HepG2 (cell line): Measurements from ENCODE around the gene SSBP4. TPM values are rescaled to one million over a fixed set of nuclear protein-coding genes. Genes with fewer than 3 reads are reported as not detected.

Experiments
- ATAC-seq: fragments of 200-7000 bp; cut with Tn5 transposase; 3 replicates; pipeline ENCODE4 v1.9.1; 2020; ENCODE audit warnings: mild to moderate bottlenecking, moderate library complexity
- BruUV-seq: library from RNA; stranded (reverse); fragments of 400-500 nt; replicated peaks from 2 replicates; lab custom pipeline; 2021; lab: Mats Ljungman, UMichigan
- CTCF ChIA-PET: fragments of 300-600 bp; formaldehyde crosslinking; extraction: SDS; loops from one replicate; lab custom pipeline; 2021; ENCODE audit warnings: low total read pairs, inconsistent platforms, low intra/inter-chr PET ratio; lab: Yijun Ruan, JAX
- POLR2A ChIA-PET: fragments of 350-600 bp; sonication (Branson Sonifier 250); formaldehyde crosslinking; loops from one replicate; lab custom pipeline; 2020; ENCODE audit warnings: antibody characterized with exemption, inconsistent platforms; lab: Yijun Ruan, JAX
- DNase-seq: peaks from one replicate; pipeline ENCODE4 v3.0.0-alpha.2; 2015; ENCODE audit warnings: low spot score
- FAIRE-seq: peaks from 3 replicates; lab custom pipeline; 2011; peaks lifted over from hg19 to GRCh38; lab: Jason Lieb, UNC
- H2AFZ ChIP-seq: one replicate; pipeline ENCODE4 v1.6.1; 2011; ENCODE audit warnings: low read length, inconsistent platforms
- H3K27ac ChIP-seq: fragments of 300-600 bp; 3 replicates; pipeline ENCODE4 v1.8.0; 2011; ENCODE audit warnings: mixed run types, mild to moderate bottlenecking, mixed read lengths, low read length, inconsistent platforms; ENCODE audit not compliant: insufficient read depth; ENCODE audit errors: extremely low read length
- H3K27me3 ChIP-seq, 2 experiments: fragments of 200-600 bp in 1 of 2; 2 replicates in 1 of 2; 3 replicates in 1 of 2; pipeline versions ENCODE4 v1.6.0 to v1.8.0; 2011; ENCODE audit warnings: low read length in 2 of 2, mild to moderate bottlenecking in 2 of 2, moderate library complexity in 2 of 2, inconsistent platforms in 1 of 2; ENCODE audit not compliant: insufficient read depth in 2 of 2, control insufficient read depth in 1 of 2
- H3K36me3 ChIP-seq, 2 experiments: fragments of 200-600 bp in 1 of 2; replicated peaks in 1 of 2; 2 replicates in 1 of 2; 3 replicates in 1 of 2; pipeline versions ENCODE4 v1.5.1 to v1.8.0; 2011; ENCODE audit warnings: low read length in 2 of 2, inconsistent platforms in 1 of 2; ENCODE audit not compliant: insufficient read depth in 2 of 2, control insufficient read depth in 1 of 2
- H3K4me1 ChIP-seq: 2 replicates; pipeline ENCODE4 v1.5.1; 2012; ENCODE audit warnings: low read length, inconsistent platforms; ENCODE audit not compliant: insufficient read depth
- H3K4me2 ChIP-seq: 2 replicates; pipeline ENCODE4 v1.6.0; 2011; ENCODE audit warnings: low read depth, low read length, inconsistent platforms
- H3K4me3 ChIP-seq, 3 experiments: fragments of 200-600 bp in 1 of 3; sonication (generic), shearing (Covaris generic) in 1 of 3; replicated peaks in 1 of 3; 2 replicates each; pipeline ENCODE4 v1.5.1; 2011 to 2016; ENCODE audit warnings: low read length in 3 of 3, inconsistent platforms in 2 of 3, low read depth in 2 of 3, mild to moderate bottlenecking in 2 of 3, control low read depth in 1 of 3, mixed read lengths in 1 of 3; ENCODE audit not compliant: insufficient read depth in 1 of 3
- H3K79me2 ChIP-seq: one replicate; pipeline ENCODE4 v1.6.1; 2011; ENCODE audit warnings: low read length, inconsistent platforms; ENCODE audit not compliant: insufficient read depth
- H3K9ac ChIP-seq: 2 replicates; pipeline ENCODE4 v1.6.0; 2011; ENCODE audit warnings: mild to moderate bottlenecking, low read depth, low read length, inconsistent platforms; ENCODE audit not compliant: insufficient read depth
- H3K9me3 ChIP-seq: 2 replicates; pipeline ENCODE4 v1.5.1; 2012; ENCODE audit warnings: mild to moderate bottlenecking, low read length
- H4K20me1 ChIP-seq: 2 replicates; pipeline ENCODE4 v1.6.0; 2011; ENCODE audit warnings: inconsistent platforms, mild to moderate bottlenecking, low read length, moderate library complexity; ENCODE audit not compliant: insufficient read depth
- FOXK1 ChIP-seq: sonication (generic); formaldehyde crosslinking; IDR thresholded peaks from 2 replicates; pipeline ENCODE4 v1.4.0; 2020; ENCODE audit warnings: low read depth, missing genetic modification reagents, borderline replicate concordance
- RORA ChIP-seq: sonication (generic); formaldehyde crosslinking; IDR thresholded peaks from 2 replicates; pipeline ENCODE4 v1.5.0; 2020; ENCODE audit warnings: mild to moderate bottlenecking, missing genetic modification reagents, moderate library complexity
- SRSF4 ChIP-seq: fragments of 200-400 bp; formaldehyde crosslinking; IDR thresholded peaks from one replicate; pipeline ENCODE4 v1.6.1; 2018; ENCODE audit warnings: mild to moderate bottlenecking, low read depth, low read length, moderate library complexity; ENCODE audit not compliant: poor library complexity, severe bottlenecking
- U2AF2 ChIP-seq: fragments of 200-400 bp; formaldehyde crosslinking; IDR thresholded peaks from 2 replicates; pipeline ENCODE4 v1.6.1; 2017; ENCODE audit warnings: low read depth, mild to moderate bottlenecking, low read length
- USF2 ChIP-seq, 2 experiments: sonication (generic) in 1 of 2; formaldehyde crosslinking in 1 of 2; IDR thresholded peaks; 2 replicates each; pipeline versions ENCODE4 v1.5.1 to v1.6.1; 2011 to 2020; ENCODE audit warnings: borderline replicate concordance in 1 of 2, low read depth in 1 of 2, low read length in 1 of 2, mild to moderate bottlenecking in 1 of 2, missing genetic modification reagents in 1 of 2, moderate library complexity in 1 of 2
- ZFP41 ChIP-seq: sonication (generic); formaldehyde crosslinking; IDR thresholded peaks from 2 replicates; pipeline ENCODE4 v1.4.0; 2020; ENCODE audit warnings: mild to moderate bottlenecking, missing genetic modification reagents, borderline replicate concordance
- ZKSCAN1 ChIP-seq: fragments of 150-350 bp; IDR thresholded peaks from 2 replicates; pipeline ENCODE4 v1.6.1; 2014; ENCODE audit warnings: low read length
- ZNF160 ChIP-seq: sonication (generic); formaldehyde crosslinking; IDR thresholded peaks from 2 replicates; pipeline ENCODE4 v1.8.0; 2022; ENCODE audit warnings: mild to moderate bottlenecking, inconsistent platforms, missing genetic modification reagents
- ZNF282 ChIP-seq: fragments of 450-650 bp; IDR thresholded peaks from 2 replicates; pipeline ENCODE4 v1.6.1; 2018; ENCODE audit not compliant: partially characterized antibody
- ZNF672 ChIP-seq: sonication (generic); formaldehyde crosslinking; IDR thresholded peaks from 2 replicates; pipeline ENCODE4 v1.8.1; 2022; ENCODE audit warnings: missing genetic modification reagents
- ZNF781 ChIP-seq: sonication (generic); formaldehyde crosslinking; IDR thresholded peaks from 2 replicates; pipeline ENCODE4 v1.5.1; 2020; ENCODE audit warnings: borderline replicate concordance, mild to moderate bottlenecking, missing genetic modification reagents; ENCODE audit errors: not compliant biosample characterization
- WGBS: methylation state at CpG from one replicate; pipeline ENCODE4 v1.1.6; 2017; ENCODE audit warnings: low lambda C conversion rate; 5-methylcytosine and 5-hydroxymethylcytosine counted together
- in situ Hi-C: cut with HindIII; loops from 2 replicates; pipeline ENCODE4 v1.10.0; 2017; ENCODE audit warnings: low pct_unique_long_range_greater_than_20kb; ENCODE audit not compliant: extremely low pct_ligation_motif_present
- intact Hi-C: fragments of 100-400 bp; cut with micrococcal nuclease; formaldehyde crosslinking; loops from one replicate; pipeline ENCODE4 v1.10.0; 2022; ENCODE audit not compliant: unreplicated experiment
- polyA plus RNA-seq, 8 experiments: library from polyadenylated mRNA; depleted of rRNA in 3 of 8; stranded (reverse) in 7 of 8; unstranded in 1 of 8; fragments of >200 nt; fragmentation: Illumina TruSeq in 4 of 8; extraction: Trizol in 4 of 8; gene quantifications; 2 replicates each; pipeline versions ENCODE4 v1.2.1 to v1.2.3, GENCODE V29; 2011 to 2016; ENCODE audit warnings: low read depth in 4 of 8, missing spikeins in 1 of 8, mixed read lengths in 1 of 8; ENCODE audit not compliant: insufficient read depth in 1 of 8
- total RNA-seq, 5 experiments: library from RNA; depleted of rRNA; stranded (reverse); fragments of >200 nt; fragmentation: Illumina TruSeq; extraction: Trizol; gene quantifications; 2 replicates each; pipeline ENCODE4 v1.2.3, GENCODE V29; 2016; ENCODE audit warnings: low read depth in 1 of 5

Gene SSBP4
- total and polyA plus RNA-seq, 2 of the 13 experiments (the other 11 are each of a cell fraction or from before 2014, with no cell fraction given) = 20.8 to 39.5 TPM

GRCh38 chr19:18457483-18458331 lies 38.5 kb downstream of the SSBP4 start (continued):
- TF ChIP-seq USF2 (IDR thresholded peaks at IDR 0.05; ENCODE audit: low read depth, low read length) (no peak), USF2 (CRISPR knock-in tag; IDR thresholded peaks at IDR 0.05; ENCODE audit: borderline replicate concordance) (no peak), SRSF4 (no peak), ZNF672 (no peak)

DNA sequence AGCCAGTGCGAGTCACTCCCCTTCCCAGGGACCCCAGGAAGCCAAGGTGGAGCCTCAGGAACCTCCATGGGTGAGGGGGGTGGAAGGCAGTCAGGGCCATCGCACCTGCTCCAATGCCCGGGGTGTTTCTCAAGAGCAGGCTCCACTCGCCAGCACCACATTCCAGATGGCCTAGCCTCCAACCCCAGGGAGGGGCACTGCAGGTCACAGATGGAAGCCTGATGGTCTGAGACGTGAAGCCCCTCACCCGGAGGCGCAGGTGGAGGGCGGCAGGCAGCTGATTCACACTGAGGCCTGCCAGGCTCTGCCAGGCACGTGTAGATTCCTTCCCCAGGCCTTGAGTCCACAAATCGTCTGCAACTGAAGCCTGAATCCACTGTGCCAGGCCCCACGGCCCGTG lies 41.7 kb downstream of the SSBP4 start:
- H4K20me1 ChIP-seq = peaks cover 11% of the 10 kb centered on the region; the same call in 1 of the 2 replicates
- TF ChIP-seq ZNF160 (CRISPR knock-in tag) (no peak), ZNF282 (no peak), SRSF4 (no peak), U2AF2 (no peak), ZFP41 (no peak), FOXK1 (CRISPR knock-in tag) (no peak), ZKSCAN1 (no peak), RORA (no peak), ZNF781 (CRISPR knock-in tag) (no peak)
- no peak for FAIRE-seq
- no peak overlapping the region for H3K27ac ChIP-seq
- DNase-seq = no peak
- H3K79me2 ChIP-seq = no peaks in the 10 kb centered on the region
- H3K36me3 ChIP-seq = peaks cover 27 to 71% of the 10 kb centered on the region in 2 experiments
- no peaks in the 10 kb centered on the region for H3K27me3 ChIP-seq
- ChIA-PET POLR2A (no interaction called here), CTCF (interaction anchor here (1.7 kb wide), 1 partner anchor 10 kb away, joined by 13 read pairs; no protein-coding TSS in a partner anchor)
- H3K9me3 ChIP-seq = no peaks in the 10 kb centered on the region
- no TSS peak for BruUV-seq
- no peak overlapping the region for H3K4me3 ChIP-seq
- no peak overlapping the region for H2AFZ ChIP-seq
- peaks cover 20% of the 10 kb centered on the region for H3K4me1 ChIP-seq
- WGBS = no CpG with 5 or more reads among the region's 12 CpGs
- H3K4me2 ChIP-seq = no peak overlapping the region
- ATAC-seq = no peak
- no peak overlapping the region for H3K9ac ChIP-seq
- in situ Hi-C loops (no loop called here), intact Hi-C loops (no loop called here)
